Activated naive CD4-positive, alpha-beta T cell (primary cell): Measurements from ENCODE around the gene WTAP.
A peak's percentile ranks its signal among the peaks of the same experiment; 100 is the strongest.
"Not testable (repeated sequence)": the region's sequence is repeated elsewhere in the genome, so short reads cannot be mapped to it uniquely, and the experiment has no call there.

Experiments
- DNase-seq, 4 experiments: peaks; one replicate each; lab custom pipeline; 2025; lab: John Stamatoyannopoulos, UW

WTAP gene

DNA sequence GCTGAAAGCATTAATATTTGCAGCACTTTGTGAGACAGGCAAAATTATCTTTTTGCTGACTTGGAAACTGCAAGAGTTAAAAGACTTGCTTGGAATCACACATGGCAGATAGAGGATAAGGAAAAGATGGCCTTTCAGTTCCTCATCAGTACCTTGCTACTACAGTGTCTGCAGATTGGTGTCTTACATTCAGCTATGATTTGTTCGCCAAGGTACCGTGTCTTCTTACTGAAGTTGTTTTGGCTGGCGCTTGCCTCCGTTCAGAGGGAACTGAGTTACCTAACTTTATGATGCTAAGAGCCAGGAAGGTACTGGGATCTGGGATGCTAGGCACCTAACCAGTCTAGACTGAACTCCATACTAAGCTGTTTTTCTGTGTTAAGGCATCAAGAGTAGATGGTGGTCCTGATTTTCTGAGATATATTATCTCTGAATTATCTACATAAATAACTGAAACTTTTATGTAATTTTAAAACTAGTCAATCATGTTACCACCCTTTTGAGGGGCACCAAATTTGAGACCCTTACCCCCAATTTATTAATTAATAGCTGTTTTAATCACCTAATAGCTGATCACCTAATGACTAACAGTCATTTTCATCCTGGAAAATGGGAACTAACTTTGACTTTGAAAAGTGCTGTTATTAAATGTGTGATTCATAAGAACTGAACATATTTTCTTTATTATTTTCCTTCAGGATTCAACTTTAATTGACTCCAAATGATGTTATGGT is 2.5 kb downstream of the WTAP start:
- DNase-seq: no peak

DNA sequence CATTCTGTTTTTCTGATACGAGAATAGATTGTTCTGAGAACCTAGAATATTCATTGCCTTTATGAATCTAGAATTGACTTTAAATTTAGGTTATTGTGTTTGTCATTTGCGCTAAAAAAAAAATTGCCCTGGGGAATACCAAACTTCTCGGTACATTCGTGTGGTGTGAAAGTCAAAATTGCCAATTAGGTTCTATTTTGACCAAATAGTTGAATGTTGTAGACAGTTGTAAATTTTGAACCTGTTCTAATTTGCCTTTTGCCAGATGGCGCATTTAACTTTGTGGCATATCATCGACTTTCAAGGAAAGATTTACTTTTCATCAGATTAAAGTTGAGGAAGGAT is 3.0 kb downstream of the WTAP start:
- no peak for DNase-seq

- DNase-seq: not testable (repeated sequence)
Measured at GRCh38 chr6:159732550-159732949, 5.2 kb downstream of the WTAP start.

DNA sequence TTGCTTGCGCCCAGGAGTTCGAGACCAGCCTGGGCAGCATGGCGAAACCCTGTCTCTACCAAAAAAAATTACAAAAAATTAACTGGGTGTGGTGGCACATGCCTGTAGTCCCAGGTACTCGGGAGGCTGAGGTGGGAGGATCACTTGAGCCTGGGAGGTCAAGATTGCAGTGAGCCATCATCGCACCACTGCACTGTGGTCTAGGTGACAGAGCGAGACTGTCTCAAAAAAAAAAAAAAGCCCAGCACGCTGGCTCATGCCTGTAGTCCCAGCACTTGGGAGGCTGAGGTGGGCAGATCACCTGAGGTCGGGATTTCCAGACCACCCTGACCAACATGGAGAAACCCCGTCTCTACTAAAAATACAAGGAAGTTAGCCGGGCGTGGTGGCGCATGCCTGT is 6.1 kb downstream of the WTAP start:
- not testable (repeated sequence) for DNase-seq

GRCh38 chr6:159736908-159737307 is 9.6 kb downstream of the WTAP start:
- no peak for DNase-seq

- no peak for DNase-seq
Measured at GRCh38 chr6:159739341-159739740, 12.0 kb downstream of the WTAP start.

DNA sequence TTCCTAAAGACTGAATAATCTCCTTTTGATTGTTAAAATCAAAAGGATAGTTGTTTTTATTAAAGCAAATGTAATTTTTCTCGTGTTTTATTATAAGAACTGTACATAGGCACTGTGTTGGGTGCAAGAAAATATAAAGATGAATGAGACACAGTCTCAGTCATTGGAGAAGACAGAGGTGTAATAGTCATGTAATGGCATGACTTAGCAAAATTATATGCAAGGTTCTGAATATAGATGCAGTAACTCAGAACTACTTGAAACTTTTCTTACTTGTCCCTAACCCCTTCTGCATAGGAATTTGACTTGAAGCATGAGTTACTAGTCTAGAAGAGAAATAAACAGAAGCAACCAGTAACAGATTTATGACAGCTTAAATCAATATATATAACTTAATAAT is 14.9 kb downstream of the WTAP start:
- DNase-seq: no peak

- DNase-seq: no peak
Measured at GRCh38 chr6:159745081-159745480, 17.8 kb downstream of the WTAP start.

DNA sequence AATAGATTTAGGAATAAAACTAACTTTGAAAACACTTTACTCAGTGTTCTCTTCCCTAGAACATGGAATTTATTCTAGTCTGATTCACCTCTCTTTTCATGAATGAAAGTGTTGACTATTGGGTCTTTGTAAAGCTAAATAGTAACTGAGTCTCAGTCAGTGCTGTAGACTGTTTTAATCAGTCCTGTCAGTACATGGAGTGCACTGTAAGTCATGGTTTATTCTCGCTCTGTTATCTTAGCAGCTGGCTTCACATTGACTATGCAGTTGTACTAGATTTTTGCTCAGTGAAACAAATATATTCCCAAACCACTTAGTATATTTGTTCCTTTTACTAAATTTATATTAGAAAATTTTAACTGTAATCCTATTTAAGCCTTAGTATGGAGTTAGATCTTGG is 19.5 kb downstream of the WTAP start:
- DNase-seq: no peak

DNA sequence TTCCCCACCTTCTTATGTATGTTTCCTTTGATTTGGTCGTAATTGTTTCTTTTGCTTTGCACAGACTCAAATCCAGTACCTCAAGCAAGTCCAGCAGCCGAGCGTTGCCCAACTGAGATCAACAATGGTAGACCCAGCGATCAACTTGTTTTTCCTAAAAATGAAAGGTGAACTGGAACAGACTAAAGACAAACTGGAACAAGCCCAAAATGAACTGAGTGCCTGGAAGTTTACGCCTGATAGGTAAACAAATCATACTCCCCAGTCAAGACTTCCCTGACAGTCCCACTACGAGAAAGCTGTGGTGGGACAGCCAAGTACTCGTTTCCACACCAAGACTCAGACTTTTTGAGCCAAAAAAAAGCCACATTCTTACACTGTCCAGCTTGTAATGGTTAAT is 20.8 kb downstream of the WTAP start:
- not testable (repeated sequence) for DNase-seq

DNA sequence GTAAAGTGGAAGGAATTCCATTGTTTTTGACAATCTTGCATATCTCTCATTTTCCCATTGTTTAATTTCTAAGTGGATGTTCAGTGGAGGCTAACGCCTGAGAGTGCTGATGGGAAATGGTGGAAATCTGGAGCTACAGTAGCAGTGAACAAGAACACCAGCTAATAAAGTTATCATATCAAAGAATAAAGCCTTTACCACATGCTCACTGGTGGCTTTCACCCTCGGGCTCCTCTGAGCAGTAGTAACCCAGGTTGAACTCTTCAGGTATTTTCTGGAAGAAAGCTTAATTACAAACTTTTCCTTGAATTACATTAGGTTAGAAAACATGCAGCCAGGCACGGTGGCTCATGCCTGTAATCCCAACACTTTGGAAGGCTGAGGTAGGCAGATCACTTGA is 24.1 kb downstream of the WTAP start:
- DNase-seq: no peak

DNA sequence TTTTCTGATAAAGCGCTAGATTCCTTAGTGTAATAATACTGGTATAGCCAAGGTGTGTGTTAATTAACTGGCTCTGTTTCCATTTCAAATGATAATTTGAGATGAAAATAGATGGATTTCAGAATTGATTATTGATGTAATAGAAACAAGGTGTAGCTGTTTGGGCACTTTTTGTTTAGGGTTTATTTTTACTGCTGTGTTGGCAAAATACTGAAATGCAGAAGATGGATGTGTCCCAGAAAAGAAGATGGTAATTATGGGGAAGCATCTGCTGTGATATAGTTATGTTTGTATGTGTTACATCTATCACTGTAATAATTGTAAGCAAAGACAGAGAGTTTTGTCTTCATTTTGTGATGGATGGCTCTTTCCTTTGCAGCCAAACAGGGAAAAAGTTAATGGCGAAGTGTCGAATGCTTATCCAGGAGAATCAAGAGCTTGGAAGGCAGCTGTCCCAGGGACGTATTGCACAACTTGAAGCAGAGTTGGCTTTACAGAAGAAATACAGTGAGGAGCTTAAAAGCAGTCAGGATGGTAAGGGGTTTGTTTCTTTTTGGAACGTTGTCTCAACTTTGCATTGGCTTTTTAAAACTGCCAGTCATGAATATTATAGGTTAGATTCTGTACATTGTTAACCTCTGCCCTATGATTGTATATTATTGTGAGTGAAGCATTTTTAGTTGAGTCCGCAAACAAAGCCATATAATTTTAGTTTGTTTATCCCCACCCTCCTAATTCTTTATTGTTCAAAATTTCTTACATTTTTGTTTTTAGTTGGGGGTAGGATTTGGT is 26.0 kb downstream of the WTAP start:
- no peak for DNase-seq

DNA sequence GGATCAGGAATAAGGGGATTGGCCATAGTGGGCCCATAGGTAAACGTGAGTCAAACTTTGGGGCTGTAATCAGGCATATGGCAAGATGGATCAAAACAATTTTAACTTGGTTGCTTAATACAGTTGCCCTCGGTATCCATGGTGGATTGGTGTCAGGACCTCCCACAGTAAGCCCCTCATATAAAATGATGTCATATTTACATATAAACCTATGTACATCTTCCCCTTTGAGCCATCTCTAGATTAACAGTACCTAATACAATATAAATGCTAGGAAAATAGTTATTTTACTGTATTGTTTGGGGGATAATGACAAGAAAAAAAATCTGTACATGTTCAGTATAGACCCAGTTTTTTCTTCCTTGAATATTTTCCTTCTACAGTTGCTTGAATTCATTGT is 27.1 kb downstream of the WTAP start:
- DNase-seq: no peak

- no peak for DNase-seq
Measured at GRCh38 chr6:159754959-159755914, 27.9 kb downstream of the WTAP start.

DNA sequence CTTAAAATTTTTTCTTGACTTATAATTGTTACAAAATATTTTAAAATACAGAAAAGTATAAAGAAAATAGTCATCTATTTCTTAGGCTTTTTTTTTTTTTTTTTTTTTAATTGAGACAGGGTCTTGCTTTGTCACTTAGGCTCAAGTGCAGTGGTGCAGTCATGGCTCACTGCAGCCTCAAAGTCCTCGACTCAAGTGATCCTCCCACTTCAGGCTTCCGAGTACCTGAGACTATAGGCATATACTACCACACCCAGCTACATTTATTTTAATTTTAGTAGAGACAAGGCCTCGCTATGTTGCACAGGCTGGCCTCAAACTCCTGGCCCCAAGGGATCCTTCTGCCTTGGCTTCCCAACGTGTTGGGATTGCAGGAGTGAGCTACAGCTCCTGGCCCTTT is 29.2 kb downstream of the WTAP start:
- no peak for DNase-seq

- no peak for DNase-seq
Measured at GRCh38 chr6:159758031-159759001, 31.0 kb downstream of the WTAP start.

DNA sequence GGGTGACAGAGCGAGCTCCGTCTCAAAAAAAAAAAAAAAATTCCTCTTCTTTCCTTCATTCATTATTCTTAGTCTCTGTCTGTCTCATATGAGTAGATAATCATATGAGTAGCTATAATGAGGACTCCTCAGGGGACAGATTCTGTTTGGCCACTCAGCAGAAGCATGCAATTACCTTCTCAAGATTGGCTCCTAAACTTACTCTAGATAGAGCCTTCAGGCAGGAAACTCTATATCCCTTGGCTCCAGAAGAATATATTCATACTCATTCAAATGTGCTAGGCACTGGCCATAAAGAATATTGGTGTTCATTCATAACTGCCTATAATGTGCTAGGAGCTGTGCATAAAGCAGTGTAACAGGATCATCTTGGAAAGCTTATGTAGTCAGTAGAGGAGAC is 32.3 kb downstream of the WTAP start:
- DNase-seq: no peak

DNA sequence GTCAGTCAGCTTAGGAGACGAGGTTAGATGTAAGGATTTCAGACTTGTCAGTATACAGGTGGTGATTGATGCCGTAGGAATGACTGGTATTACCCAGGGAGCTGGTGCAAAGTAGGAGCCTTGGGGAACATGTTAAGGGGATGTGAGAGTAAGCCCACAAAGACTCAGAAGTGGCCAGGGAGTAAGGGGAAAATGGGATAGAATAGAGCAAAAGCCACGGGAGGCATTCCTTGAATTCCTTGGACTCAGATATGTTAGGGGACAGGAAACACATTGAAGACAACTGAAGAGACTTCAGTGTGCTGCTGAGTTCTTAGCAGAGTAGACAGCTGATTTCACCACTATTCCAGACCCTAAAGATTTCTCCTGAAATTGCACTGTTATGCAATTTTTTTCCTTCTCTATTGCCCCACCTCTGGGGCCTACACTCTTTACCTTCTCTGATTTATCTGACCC is 33.3 kb downstream of the WTAP start:
- no peak for DNase-seq

- peak in 2 of 4 experiments; percentile 26 to 49 for DNase-seq
Measured at GRCh38 chr6:159761129-159761872, 34.0 kb downstream of the WTAP start.

DNA sequence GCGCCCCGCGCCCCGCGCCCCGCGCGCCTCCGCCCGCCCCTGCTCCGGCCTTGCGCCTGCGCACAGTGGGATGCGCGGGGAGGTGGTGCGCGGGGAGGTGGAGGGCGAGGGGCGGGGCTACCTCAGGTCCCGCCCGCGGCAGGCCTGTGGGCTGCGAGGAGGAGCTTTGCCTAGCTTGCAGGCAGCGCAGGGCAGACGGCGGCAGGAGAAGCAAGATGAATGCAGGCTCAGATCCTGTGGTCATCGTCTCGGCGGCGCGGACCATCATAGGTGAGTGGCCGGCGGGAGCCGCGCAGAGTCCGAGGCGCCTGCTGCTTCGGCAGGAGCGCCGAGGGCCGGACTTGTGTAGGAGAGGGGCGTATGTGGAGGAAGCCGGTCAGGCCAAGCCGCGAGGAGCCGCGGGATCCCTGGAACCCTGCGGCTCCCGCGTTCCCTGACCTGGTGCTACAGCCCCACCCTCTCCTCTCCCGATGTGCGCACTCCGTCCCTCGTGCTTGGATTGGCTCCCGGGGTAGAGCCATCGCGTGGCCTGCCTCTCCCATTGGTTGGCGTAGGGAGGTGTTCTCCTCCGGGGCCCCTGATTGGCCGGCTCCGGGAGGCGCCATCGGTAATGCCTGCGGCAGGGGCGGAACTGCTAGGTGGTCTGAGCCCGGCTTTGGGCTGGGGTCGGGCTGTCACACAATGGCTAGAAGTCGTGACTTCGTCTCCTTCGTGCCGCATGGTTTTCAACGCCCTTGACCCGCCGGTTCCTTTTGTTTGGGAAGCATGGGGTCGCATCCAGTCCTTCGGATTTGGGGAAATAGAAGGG is 34.8 kb downstream of the WTAP start, which contains the start of gene ACAT2:
ACAT2 (plus strand) TSS at position 173 of the 808 bp plus-strand sequence; CDS start at position 216, 43 bp downstream.
- DNase-seq: peak; percentile 74 to 89 (median 80)
